K562 (cell line): ENCODE data around the gene FAF2. TPM values are rescaled to one million over a fixed set of nuclear protein-coding genes. Genes with fewer than 3 reads are reported as not detected.
A peak's percentile ranks its signal among the peaks of the same experiment; 100 is the strongest.

Source experiments
- CHD1 ChIP-seq: fragments of 200-600 bp; sonication (generic); IDR thresholded peaks from one replicate; pipeline ENCODE4 v1.6.1; 2012; ENCODE audit warnings: mild to moderate bottlenecking, moderate library complexity, low read length, inconsistent platforms
- ETV6 ChIP-seq, 3 experiments: fragments of 150-350 bp in 1 of 3; sonication (generic) in 1 of 3; formaldehyde crosslinking in 1 of 3; IDR thresholded peaks; 2 replicates each; pipeline versions ENCODE4 v1.6.1 to v1.8.0; 2014 to 2022; ENCODE audit warnings: borderline replicate concordance in 2 of 3, low read depth in 2 of 3, antibody characterized with exemption in 1 of 3, low read length in 1 of 3, mild to moderate bottlenecking in 1 of 3, missing genetic modification reagents in 1 of 3
- HMG20B ChIP-seq: fragments of 250-450 bp; sonication (Bioruptor Pico); IDR thresholded peaks from 2 replicates; pipeline ENCODE4 v1.5.0; 2021; ENCODE audit warnings: mild to moderate bottlenecking
- HNRNPK ChIP-seq: fragments of 200-400 bp; formaldehyde crosslinking; IDR thresholded peaks from one replicate; pipeline ENCODE4 v1.6.1; 2018; ENCODE audit warnings: mild to moderate bottlenecking, low read depth, low read length; ENCODE audit not compliant: poor library complexity, severe bottlenecking
- KDM4B ChIP-seq, 2 experiments: fragments of 450-650 bp in 1 of 2; sonication (generic) in 1 of 2; IDR thresholded peaks; 2 replicates each; pipeline ENCODE4 v1.6.1; 2016 to 2017; ENCODE audit warnings: borderline replicate concordance in 2 of 2, antibody characterized with exemption in 1 of 2, low read depth in 1 of 2, mild to moderate bottlenecking in 1 of 2
- KLF13 ChIP-seq: fragments of 450-650 bp; IDR thresholded peaks from 2 replicates; pipeline ENCODE4 v1.6.1; 2016; ENCODE audit warnings: missing genetic modification characterization, low read depth, mild to moderate bottlenecking, missing compliant biosample characterization, moderate library complexity, borderline replicate concordance
- MAFF ChIP-seq: IDR thresholded peaks from 2 replicates; pipeline ENCODE4 v1.6.1; 2012; ENCODE audit warnings: low read length, improper control_type of control experiment
- MITF ChIP-seq: IDR thresholded peaks from 2 replicates; pipeline ENCODE4 v1.6.1; 2014; ENCODE audit warnings: antibody characterized with exemption
- POLR2A ChIP-seq: fragments of 450-650 bp; conservative IDR thresholded peaks from 2 replicates; pipeline ENCODE4 v1.6.1; 2016
- RNF2 ChIP-seq: sonication (generic); IDR thresholded peaks from 2 replicates; pipeline ENCODE4 v1.6.1; 2016
- SIX5 ChIP-seq, 2 experiments: IDR thresholded peaks; 2 replicates each; pipeline ENCODE4 v1.6.1; 2011; ENCODE audit warnings: low read length in 2 of 2, borderline replicate concordance in 1 of 2, low read depth in 1 of 2, mild to moderate bottlenecking in 1 of 2, moderate library complexity in 1 of 2; ENCODE audit not compliant: insufficient read depth in 1 of 2
- SMARCA5 ChIP-seq: fragments of 450-650 bp; IDR thresholded peaks from 2 replicates; pipeline ENCODE4 v1.6.1; 2016
- SNAPC5 ChIP-seq: fragments of 250-450 bp; sonication (Bioruptor Pico); IDR thresholded peaks from 2 replicates; pipeline ENCODE4 v1.8.0; 2021; ENCODE audit warnings: moderate library complexity, mild to moderate bottlenecking, inconsistent platforms
- ZFP30 ChIP-seq: fragments of 250-450 bp; sonication (Bioruptor Pico); IDR thresholded peaks from 2 replicates; pipeline ENCODE4 v1.8.0; 2022; ENCODE audit warnings: moderate library complexity, mild to moderate bottlenecking, inconsistent platforms, borderline replicate concordance
- ZFP36 ChIP-seq: fragments of 150-350 bp; IDR thresholded peaks from 2 replicates; pipeline ENCODE4 v1.6.1; 2018; ENCODE audit warnings: low read length, low read depth; ENCODE audit not compliant: partially characterized antibody
- ZNF121 ChIP-seq: sonication (generic); formaldehyde crosslinking; conservative IDR thresholded peaks from 2 replicates; pipeline ENCODE4 v1.8.0; 2022; ENCODE audit warnings: missing genetic modification reagents
- ZNF175 ChIP-seq: fragments of 200-800 bp; sonication (Bioruptor generic); IDR thresholded peaks from 2 replicates; pipeline ENCODE4 v1.6.1; 2016; ENCODE audit warnings: low read depth, mild to moderate bottlenecking, missing genetic modification characterization, missing compliant biosample characterization
- ZNF780A ChIP-seq: fragments of 250-450 bp; sonication (Bioruptor Pico); IDR thresholded peaks from 2 replicates; pipeline ENCODE4 v1.5.0; 2021; ENCODE audit warnings: mild to moderate bottlenecking
- polyA plus RNA-seq, 8 experiments: library from polyadenylated mRNA; depleted of rRNA in 4 of 8; stranded (reverse) in 5 of 8; unstranded in 3 of 8; fragments of >200 nt; fragmentation: Nextera tagmentation in 2 of 8; fragmentation: Illumina TruSeq in 1 of 8; extraction: Ambion mirVana in 2 of 8; extraction: Trizol in 1 of 8; gene quantifications; 2 replicates each; pipeline versions ENCODE4 v1.2.1 to v1.2.3, GENCODE V29; 2011 to 2014; ENCODE audit warnings: inconsistent platforms in 1 of 8, missing spikeins in 1 of 8
- total RNA-seq, 7 experiments: library from RNA; depleted of rRNA in 6 of 7; stranded (reverse); fragments of >200 nt in 6 of 7; fragmentation: Illumina TruSeq in 2 of 7; extraction: Trizol in 2 of 7; gene quantifications; 2 replicates each; pipeline versions ENCODE4 v1.2.1 to v1.2.3, GENCODE V29; 2011 to 2021; ENCODE audit warnings: low replicate concordance in 1 of 7
- TF ChIP-seq, protein P1 (sequence below): fragments of 250-450 bp; sonication (Bioruptor Pico); IDR thresholded peaks from 2 replicates; pipeline ENCODE4 v1.5.0; 2021; ENCODE audit warnings: mild to moderate bottlenecking, borderline replicate concordance
- TF ChIP-seq, protein P2 (sequence below): conservative IDR thresholded peaks from 2 replicates; pipeline ENCODE4 v1.6.1; 2011; ENCODE audit warnings: low read depth, mild to moderate bottlenecking, low read length; ENCODE audit not compliant: control insufficient read depth
- TF ChIP-seq, protein P3 (sequence below): IDR thresholded peaks from 2 replicates; pipeline ENCODE4 v1.6.1; 2012; ENCODE audit warnings: low read depth, low read length, improper control_type of control experiment, borderline replicate concordance

Gene FAF2
- total and polyA plus RNA-seq, 9 of the 15 experiments (the other 6 are each of a cell fraction or from before 2014, with no cell fraction given) = 25.0 to 44.6 (median 36.1) TPM

DNA sequence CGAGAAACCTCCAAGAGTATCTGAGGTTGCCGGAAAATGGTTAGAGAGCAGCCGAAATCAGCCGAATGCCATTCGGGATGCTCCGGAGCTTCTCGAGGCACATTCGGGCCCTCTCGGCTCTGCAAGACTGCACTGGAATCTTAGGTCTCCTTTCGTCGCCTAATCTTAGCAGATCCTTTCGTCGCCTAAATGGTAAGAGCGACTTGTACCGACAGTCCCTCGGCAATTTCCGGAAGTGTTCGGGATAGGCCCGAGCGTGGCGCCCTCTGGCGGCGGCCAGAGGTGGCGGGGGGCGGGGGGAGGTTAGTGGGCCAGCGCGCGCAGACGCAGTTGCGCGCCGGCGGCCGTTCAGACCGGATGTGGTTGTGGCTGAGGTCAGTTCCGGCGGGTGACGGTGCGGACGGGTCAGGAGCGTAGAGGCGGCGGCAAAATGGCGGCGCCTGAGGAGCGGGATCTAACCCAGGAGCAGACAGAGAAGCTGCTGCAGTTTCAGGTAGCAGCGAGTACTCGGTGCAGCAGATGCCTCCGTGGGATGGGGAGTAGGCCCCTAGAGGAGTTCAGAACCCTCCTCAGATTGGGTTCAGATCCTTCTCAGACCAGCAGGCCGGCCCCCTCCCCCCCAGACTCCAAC is at the start of gene FAF2 (continued):
- TF ChIP-seq HNRNPK (no peak), MITF (no peak), ZNF121 (CRISPR knock-in tag) (no peak), CHD1 (no peak), ZNF780A (CRISPR knock-in tag) (no peak), SNAPC5 (CRISPR knock-in tag) (no peak), HMG20B (CRISPR knock-in tag) (no peak), SIX5 (IDR thresholded peaks at IDR 0.05; ENCODE audit: borderline replicate concordance in 1 of 2, insufficient read depth in 1 of 2, low read depth in 1 of 2, low read length in 2 of 2) (no peak), KLF13 (tag) (no peak; the same call in 1 of the 2 replicates), RNF2 (no peak), SMARCA5 (no peak), MAFF (no peak), POLR2A (peak; percentile 92), KDM4B (IDR thresholded peaks at IDR 0.05; ENCODE audit: borderline replicate concordance in 2 of 2, low read depth in 1 of 2) (peak in 1 of 2 experiments; percentile 85; a peak in 2 of 4 replicates), ZFP36 (no peak), ETV6 (IDR thresholded peaks at IDR 0.05; ENCODE audit: borderline replicate concordance in 1 of 2, low read depth in 2 of 2, low read length in 1 of 2) (no peak), ETV6 (CRISPR knock-in tag; IDR thresholded peaks at IDR 0.05; ENCODE audit: borderline replicate concordance) (no peak), ZFP30 (CRISPR knock-in tag) (no peak), ZNF175 (CRISPR knock-in tag) (no peak)
- TF ChIP-seq, protein P1, sequence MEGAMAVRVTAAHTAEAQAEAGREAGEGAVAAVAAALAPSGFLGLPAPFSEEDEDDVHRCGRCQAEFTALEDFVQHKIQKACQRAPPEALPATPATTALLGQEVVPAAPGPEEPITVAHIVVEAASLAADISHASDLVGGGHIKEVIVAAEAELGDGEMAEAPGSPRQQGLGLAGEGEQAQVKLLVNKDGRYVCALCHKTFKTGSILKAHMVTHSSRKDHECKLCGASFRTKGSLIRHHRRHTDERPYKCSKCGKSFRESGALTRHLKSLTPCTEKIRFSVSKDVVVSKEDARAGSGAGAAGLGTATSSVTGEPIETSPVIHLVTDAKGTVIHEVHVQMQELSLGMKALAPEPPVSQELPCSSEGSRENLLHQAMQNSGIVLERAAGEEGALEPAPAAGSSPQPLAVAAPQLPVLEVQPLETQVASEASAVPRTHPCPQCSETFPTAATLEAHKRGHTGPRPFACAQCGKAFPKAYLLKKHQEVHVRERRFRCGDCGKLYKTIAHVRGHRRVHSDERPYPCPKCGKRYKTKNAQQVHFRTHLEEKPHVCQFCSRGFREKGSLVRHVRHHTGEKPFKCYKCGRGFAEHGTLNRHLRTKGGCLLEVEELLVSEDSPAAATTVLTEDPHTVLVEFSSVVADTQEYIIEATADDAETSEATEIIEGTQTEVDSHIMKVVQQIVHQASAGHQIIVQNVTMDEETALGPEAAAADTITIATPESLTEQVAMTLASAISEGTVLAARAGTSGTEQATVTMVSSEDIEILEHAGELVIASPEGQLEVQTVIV (CRISPR knock-in tag) = no peak
- TF ChIP-seq, protein P2, sequence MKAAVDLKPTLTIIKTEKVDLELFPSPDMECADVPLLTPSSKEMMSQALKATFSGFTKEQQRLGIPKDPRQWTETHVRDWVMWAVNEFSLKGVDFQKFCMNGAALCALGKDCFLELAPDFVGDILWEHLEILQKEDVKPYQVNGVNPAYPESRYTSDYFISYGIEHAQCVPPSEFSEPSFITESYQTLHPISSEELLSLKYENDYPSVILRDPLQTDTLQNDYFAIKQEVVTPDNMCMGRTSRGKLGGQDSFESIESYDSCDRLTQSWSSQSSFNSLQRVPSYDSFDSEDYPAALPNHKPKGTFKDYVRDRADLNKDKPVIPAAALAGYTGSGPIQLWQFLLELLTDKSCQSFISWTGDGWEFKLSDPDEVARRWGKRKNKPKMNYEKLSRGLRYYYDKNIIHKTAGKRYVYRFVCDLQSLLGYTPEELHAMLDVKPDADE = peak; percentile 81; the same call in 1 of the 2 replicates
- TF ChIP-seq, protein P3, sequence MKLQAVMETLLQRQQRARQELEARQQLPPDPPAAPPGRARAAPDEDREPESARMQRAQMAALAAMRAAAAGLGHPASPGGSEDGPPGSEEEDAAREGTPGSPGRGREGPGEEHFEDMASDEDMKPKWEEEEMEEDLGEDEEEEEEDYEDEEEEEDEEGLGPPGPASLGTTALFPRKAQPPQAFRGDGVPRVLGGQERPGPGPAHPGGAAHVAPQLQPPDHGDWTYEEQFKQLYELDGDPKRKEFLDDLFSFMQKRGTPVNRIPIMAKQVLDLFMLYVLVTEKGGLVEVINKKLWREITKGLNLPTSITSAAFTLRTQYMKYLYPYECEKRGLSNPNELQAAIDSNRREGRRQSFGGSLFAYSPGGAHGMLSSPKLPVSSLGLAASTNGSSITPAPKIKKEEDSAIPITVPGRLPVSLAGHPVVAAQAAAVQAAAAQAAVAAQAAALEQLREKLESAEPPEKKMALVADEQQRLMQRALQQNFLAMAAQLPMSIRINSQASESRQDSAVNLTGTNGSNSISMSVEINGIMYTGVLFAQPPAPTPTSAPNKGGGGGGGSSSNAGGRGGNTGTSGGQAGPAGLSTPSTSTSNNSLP = no peak
